GM12873 (cell line): Measurements from ENCODE around the gene BRI3.

Experiments used
- CTCF ChIP-seq: IDR thresholded peaks from 2 replicates; pipeline ENCODE4 v1.5.1; 2012; ENCODE audit warnings: low read depth, mild to moderate bottlenecking, moderate library complexity, low read length, control low read depth; ENCODE audit not compliant: insufficient read depth; ENCODE audit errors: missing control alignments

The BRI3 gene

GRCh38 chr7:98278408-98278807 is 3.1 kb upstream of the BRI3 start:
- TF ChIP-seq CTCF, result no peak

GRCh38 chr7:98278936-98279335 is 2.5 kb upstream of the BRI3 start:
- no peak for TF ChIP-seq CTCF

- TF ChIP-seq CTCF, result no peak
These were observed 1.2 kb upstream of the BRI3 start for GRCh38 chr7:98280296-98280695.

- no peak for TF ChIP-seq CTCF
These were observed 496 bp downstream of the BRI3 start for GRCh38 chr7:98281757-98282606.

- no peak for TF ChIP-seq CTCF
These were observed 1.2 kb downstream of the BRI3 start for GRCh38 chr7:98282703-98283102.

GRCh38 chr7:98283127-98283886 is 1.8 kb downstream of the BRI3 start:
- no peak for TF ChIP-seq CTCF

- no peak for TF ChIP-seq CTCF
These were observed 2.4 kb downstream of the BRI3 start for GRCh38 chr7:98283887-98284222.
